ENCODE results near the gene BGLAP.

GRCh38 chr1:156246241-156246780 lies 4.3 kb downstream of the BGLAP start:
- TF ChIP-seq, protein P1, sequence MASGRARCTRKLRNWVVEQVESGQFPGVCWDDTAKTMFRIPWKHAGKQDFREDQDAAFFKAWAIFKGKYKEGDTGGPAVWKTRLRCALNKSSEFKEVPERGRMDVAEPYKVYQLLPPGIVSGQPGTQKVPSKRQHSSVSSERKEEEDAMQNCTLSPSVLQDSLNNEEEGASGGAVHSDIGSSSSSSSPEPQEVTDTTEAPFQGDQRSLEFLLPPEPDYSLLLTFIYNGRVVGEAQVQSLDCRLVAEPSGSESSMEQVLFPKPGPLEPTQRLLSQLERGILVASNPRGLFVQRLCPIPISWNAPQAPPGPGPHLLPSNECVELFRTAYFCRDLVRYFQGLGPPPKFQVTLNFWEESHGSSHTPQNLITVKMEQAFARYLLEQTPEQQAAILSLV (CRISPR knock-in tag; IDR thresholded peaks at IDR 0.05; ENCODE audit: borderline replicate concordance): no peak
- TF ChIP-seq ELF1 (CRISPR knock-in tag; IDR thresholded peaks at IDR 0.05): no peak
- TF ChIP-seq ASH2L (IDR thresholded peaks at IDR 0.05; ENCODE audit: insufficient read length, low read depth, low read length): no peak
- TF ChIP-seq CTCF (CRISPR knock-in tag; IDR thresholded peaks at IDR 0.05): no peak
- no peak for TF ChIP-seq HDAC6 (IDR thresholded peaks at IDR 0.05; ENCODE audit: low read depth, low read length)
- TF ChIP-seq DMAP1 (CRISPR knock-in tag; IDR thresholded peaks at IDR 0.05): no peak
- TF ChIP-seq SNAI1 (CRISPR knock-in tag; IDR thresholded peaks at IDR 0.05; ENCODE audit: borderline replicate concordance): no peak
- TF ChIP-seq FOXJ3 (CRISPR knock-in tag; IDR thresholded peaks at IDR 0.05; ENCODE audit: borderline replicate concordance): no peak
- TF ChIP-seq ZNF761 (CRISPR knock-in tag; conservative IDR thresholded peaks at IDR 0.05): no peak

Measured in HepG2 (cell line).